Fibroblast of mammary gland (primary cell): ENCODE measurements around the gene HAP1.
"Not testable (repeated sequence)": the region's sequence is repeated elsewhere in the genome, so short reads cannot be mapped to it uniquely, and the experiment has no call there.

Source experiments
- DNase-seq: peaks from one replicate; pipeline ENCODE4 v3.0.0-alpha.2; 2010; ENCODE audit warnings: low read depth
- H3K4me3 ChIP-seq: 2 replicates; pipeline ENCODE4 v1.5.1; 2011; ENCODE audit warnings: low read depth, mild to moderate bottlenecking, low read length, moderate library complexity; ENCODE audit not compliant: control insufficient read depth
- TF ChIP-seq, protein P1 (sequence below): conservative IDR thresholded peaks from 2 replicates; pipeline ENCODE4 v1.5.1; 2011; ENCODE audit warnings: low read depth, low read length, inconsistent platforms; ENCODE audit not compliant: control insufficient read depth, insufficient read depth

The HAP1 gene

DNA sequence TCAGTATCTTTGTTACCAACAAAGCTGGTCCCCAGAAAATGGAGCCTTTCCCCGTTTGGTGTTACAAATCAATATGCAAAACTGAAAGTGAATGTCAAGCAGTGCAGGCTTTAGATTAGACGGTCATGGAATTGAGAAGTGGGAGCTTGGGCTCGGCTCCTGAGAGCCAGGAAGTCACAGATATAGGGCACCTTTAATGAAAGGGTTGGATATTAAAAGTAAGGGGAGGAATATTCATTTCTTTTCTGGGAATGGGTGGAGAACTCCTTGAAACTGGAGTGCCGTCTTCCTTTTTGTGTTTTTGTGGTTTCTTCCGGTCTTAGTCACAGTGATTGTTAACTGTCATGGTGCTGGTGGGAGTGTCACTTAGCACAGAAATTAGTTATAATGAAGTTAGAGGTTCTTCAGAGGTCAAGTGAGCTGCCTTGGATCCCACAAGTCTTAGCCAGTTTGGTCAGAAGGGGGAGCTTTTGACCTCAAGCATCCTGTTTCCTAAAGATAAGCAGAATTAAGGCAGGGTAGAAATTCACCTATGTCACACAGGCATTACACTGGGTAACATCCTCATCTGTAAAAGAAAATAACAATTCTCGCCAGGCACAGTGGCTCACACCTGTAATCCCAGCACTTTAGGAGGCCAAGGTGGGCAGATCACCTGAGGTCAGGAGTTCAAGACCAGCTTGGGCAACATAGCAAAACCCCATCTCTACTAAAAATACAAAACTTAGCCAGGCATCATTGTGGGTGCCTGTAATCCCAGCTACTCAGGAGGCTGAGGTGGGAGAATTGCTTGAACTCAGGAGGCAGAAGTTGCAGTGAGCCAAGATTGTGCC, 55.3 kb downstream of the HAP1 start:
- peak; percentile 48 for DNase-seq
- TF ChIP-seq, protein P1, sequence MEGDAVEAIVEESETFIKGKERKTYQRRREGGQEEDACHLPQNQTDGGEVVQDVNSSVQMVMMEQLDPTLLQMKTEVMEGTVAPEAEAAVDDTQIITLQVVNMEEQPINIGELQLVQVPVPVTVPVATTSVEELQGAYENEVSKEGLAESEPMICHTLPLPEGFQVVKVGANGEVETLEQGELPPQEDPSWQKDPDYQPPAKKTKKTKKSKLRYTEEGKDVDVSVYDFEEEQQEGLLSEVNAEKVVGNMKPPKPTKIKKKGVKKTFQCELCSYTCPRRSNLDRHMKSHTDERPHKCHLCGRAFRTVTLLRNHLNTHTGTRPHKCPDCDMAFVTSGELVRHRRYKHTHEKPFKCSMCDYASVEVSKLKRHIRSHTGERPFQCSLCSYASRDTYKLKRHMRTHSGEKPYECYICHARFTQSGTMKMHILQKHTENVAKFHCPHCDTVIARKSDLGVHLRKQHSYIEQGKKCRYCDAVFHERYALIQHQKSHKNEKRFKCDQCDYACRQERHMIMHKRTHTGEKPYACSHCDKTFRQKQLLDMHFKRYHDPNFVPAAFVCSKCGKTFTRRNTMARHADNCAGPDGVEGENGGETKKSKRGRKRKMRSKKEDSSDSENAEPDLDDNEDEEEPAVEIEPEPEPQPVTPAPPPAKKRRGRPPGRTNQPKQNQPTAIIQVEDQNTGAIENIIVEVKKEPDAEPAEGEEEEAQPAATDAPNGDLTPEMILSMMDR, result peak; percentile 21
- H3K4me3 ChIP-seq, result no peak overlapping the region

DNA sequence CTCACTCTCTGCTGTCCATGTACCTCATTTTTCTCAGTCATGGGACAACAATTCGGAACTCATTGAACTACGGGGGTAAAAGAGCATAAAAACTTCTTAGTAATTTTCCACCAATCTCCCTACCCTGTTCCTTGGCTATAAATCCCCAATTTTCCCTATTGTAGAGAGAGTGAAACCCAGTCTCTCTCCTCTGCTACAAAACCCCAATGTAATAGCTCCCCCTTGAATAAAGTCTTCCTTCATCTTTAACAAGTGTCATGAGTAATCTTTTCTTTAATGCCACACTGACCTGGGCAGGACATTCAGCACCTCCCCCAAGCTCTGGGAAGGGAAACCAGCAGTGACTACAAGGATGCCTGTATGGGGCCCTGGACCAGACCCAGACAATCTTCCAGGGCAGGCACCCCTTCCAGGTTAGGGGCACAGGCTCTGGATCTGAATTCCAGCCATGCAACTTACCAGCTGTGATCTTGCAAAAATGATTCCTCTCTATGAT, 56.0 kb downstream of the HAP1 start:
- DNase-seq, result no peak
- TF ChIP-seq, protein P1, result no peak
- H3K4me3 ChIP-seq, result no peak overlapping the region

DNA sequence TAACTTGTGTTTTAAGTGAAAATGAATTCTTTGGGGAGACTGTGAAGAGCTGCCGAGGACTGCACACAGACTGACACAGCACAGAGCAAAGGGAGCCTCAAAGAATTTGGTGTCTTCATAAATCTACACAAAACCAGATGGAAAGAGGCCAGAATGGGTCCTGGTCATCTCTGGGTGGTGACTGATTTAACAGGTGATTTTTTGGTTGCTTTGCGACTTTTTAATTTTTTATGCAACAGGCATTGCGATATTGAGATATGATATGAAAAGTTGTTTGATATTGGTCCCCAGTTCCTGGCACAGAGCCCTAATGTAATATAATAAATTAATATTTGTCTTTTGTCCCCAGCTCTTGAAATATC, 58.4 kb downstream of the HAP1 start:
- DNase-seq, result no peak
- H3K4me3 ChIP-seq, result no peak overlapping the region
- TF ChIP-seq, protein P1, result no peak

DNA sequence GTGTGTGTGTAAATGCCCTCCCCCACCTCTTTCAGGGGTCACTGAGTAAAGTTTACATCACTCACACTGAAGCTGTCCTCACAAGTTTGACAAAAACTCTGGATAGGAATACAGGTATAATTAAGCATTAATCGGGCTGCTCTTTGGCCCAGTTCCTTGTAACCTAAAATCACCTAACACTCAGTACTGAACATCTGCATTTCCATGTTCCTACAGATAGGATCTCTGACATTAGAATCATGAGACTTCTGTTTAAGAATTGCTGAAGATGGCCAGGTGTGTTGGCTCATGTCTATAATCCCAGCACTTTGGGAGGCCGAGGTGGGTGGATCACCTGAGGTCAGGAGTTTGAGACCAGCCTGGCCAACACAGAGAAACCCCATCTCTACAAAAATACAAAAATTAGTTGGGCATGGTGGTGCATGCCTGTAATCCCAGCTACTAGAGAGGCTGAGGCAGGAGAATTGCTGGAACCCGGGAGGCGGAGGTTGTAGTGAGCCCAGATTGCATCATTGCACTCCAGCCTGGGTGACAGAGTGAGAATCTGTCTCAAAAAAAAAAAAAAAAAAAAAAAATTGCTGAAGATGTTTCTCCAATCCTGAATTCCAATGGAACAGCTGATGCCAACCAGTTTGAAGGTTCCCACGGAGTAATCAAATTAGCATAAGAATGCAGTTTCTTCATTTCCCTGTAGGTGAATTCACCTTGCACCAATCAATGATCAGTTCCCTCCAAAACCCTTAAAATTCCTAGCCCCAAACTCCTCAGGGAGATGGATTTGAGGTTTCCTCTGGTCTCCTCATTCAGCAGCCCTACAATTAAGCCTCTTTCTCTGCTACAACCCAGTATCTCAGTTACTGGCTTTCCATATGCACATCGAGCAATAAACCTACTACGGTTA, 59.0 kb downstream of the HAP1 start:
- not testable (repeated sequence) for H3K4me3 ChIP-seq, DNase-seq
